Mesodermal cell (in vitro differentiated cells): ENCODE measurements around the gene DLG2.
"Not testable (repeated sequence)": the region's sequence is repeated elsewhere in the genome, so short reads cannot be mapped to it uniquely, and the experiment has no call there.

Experiments
- H3K27ac ChIP-seq: 2 replicates; pipeline ENCODE4 v1.7.0; 2013; ENCODE audit warnings: mild to moderate bottlenecking, low read depth, low read length, moderate library complexity; ENCODE audit not compliant: severe bottlenecking
- H3K36me3 ChIP-seq: 2 replicates; pipeline ENCODE4 v1.7.1; 2013; ENCODE audit warnings: mild to moderate bottlenecking, low read length, moderate library complexity; ENCODE audit not compliant: control insufficient read depth, insufficient read depth
- H3K4me1 ChIP-seq: one replicate; pipeline ENCODE4 v1.7.1; 2013; ENCODE audit warnings: mild to moderate bottlenecking, low read length; ENCODE audit not compliant: insufficient read depth, control insufficient read depth, poor library complexity, severe bottlenecking
- H3K4me3 ChIP-seq: 2 replicates; pipeline ENCODE4 v1.7.0; 2013; ENCODE audit warnings: low read length, control low read depth, mild to moderate bottlenecking; ENCODE audit not compliant: insufficient read depth, poor library complexity, severe bottlenecking; ENCODE audit errors: extremely low read depth
- H3K9me3 ChIP-seq: 2 replicates; pipeline ENCODE4 v1.7.1; 2013; ENCODE audit warnings: mild to moderate bottlenecking, low read length, moderate library complexity; ENCODE audit not compliant: control insufficient read depth
- WGBS, 2 experiments: methylation state at CpG; one replicate each; pipeline ENCODE4 v1.1.5; 2013; ENCODE audit warnings: missing lambda C conversion rate in 2 of 2; ENCODE audit not compliant: insufficient coverage in 2 of 2; 5-methylcytosine and 5-hydroxymethylcytosine counted together

DLG2 gene

DNA sequence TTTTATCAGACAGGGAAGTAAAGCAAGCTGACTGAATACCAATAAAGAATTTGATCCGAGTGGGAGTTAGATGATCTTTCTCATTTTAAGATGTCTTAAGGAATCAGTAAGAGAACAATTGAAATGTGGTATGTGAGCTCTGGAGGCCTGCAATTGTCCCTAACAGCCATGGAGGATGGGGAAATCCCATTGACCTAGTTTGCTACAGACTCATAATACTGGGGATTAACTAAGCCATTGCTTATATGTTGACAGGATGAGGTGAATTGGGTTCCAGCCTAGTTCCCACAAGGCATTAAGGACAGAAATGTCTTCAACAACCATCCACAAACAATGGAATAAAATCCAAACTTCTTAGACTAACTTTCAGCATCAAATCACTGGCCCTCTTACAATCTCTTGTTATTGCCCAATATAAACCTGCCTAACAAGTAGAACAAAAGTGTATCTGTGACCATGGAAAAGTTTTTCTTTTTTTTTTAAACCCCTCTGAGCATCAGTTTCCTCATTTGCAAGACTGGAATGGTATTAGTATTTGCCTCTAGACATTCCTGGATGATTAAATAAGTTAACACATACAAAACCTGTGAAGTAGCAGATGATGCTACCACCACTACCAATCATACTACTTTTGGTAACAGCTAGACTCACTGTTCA lies 773.2 kb downstream of the DLG2 start:
- Histone ChIP-seq H3K27ac (no peak overlapping the region), H3K9me3 (no peaks in the 10 kb centered on the region), H3K36me3 (no peaks in the 10 kb centered on the region), H3K4me1 (peaks cover 11% of the 10 kb centered on the region), H3K4me3 (no peak overlapping the region)
- WGBS, 2 experiments, result 83% methylated on average over 1 of the region's 1 CpG

DNA sequence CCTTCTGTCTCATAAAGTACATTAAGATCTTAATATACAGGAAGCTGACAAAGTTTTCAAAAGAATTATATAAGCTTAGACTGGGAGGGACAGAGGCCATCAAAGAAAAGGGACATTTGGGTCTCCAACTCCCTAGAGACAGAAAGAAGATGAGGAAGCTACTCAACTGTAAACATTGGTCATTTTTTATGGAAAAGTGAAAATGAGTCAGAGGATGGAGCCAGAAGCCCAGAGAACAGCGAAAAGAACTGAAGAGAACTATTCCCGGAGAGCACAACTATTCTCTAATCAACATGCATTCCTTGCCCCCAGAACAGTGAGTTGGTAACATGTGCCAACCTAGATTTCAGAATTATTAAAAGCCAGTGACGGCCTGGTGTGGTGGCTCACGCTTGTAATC lies 779.3 kb downstream of the DLG2 start:
- H3K4me1 ChIP-seq, result no peaks in the 10 kb centered on the region
- WGBS, 2 experiments, result 78% methylated on average over 4 of the region's 4 CpGs; no CpG with 5 or more reads in 1 of the 2 experiments
- H3K4me3 ChIP-seq, result no peak overlapping the region
- H3K36me3 ChIP-seq, result no peaks in the 10 kb centered on the region
- no peak overlapping the region for H3K27ac ChIP-seq
- no peaks in the 10 kb centered on the region for H3K9me3 ChIP-seq

DNA sequence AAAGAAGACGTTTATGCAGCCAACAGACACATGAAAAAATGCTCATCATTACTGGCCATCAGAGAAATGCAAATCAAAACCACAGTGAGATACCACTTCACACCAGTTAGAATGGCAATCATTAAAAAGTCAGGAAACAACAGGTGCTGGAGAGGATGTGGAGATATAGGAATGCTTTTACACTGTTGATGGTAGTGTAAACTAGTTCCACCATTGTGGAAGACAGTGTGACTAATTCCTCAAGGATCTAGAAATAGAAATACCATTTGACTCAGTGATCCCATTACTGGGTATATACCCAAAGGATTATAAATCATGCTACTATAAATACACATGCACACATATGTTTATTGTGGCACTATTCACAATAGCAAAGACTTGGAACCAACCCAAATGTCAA lies 786.9 kb downstream of the DLG2 start:
- H3K27ac ChIP-seq, H3K4me1 ChIP-seq, H3K36me3 ChIP-seq, H3K9me3 ChIP-seq, H3K4me3 ChIP-seq: not testable (repeated sequence)
- no CpG with 5 or more reads among the region's 1 CpG for WGBS, 2 experiments

DNA sequence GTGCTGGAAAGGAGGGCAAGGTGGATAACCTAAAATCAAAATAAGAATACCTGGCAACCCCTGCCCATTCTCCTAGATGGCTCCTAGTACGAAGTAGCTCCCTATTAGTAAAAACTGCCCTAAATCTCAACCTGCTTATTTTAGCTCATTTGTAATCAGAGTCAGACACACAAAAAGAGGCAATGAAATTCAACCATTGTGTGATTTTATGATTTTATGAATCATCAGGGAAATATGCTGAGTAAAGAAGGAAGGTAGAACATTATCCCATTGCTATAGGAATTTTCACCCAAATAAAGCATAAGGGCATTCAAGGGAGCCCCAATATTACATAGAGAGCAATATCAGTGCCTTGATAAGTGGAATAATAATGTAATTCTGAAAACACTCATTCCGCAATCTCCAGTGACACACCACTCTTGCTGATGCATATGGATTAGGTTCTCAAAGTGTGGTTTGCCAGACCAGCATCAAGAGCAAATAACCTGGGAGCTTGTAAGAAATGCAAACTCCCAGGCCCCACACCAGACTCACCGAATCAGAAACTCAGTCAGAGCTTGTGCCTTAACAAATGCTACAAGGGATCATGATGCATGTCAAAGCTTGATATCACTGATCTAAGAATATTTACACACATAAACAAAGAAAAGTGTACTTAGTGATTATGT lies 789.6 kb downstream of the DLG2 start:
- Histone ChIP-seq H3K36me3 (no peaks in the 10 kb centered on the region), H3K9me3 (no peaks in the 10 kb centered on the region), H3K4me3 (no peak overlapping the region), H3K27ac (no peak overlapping the region), H3K4me1 (no peaks in the 10 kb centered on the region)
- 60% methylated on average over 1 of the region's 3 CpGs; no CpG with 5 or more reads in 1 of the 2 experiments for WGBS, 2 experiments

DNA sequence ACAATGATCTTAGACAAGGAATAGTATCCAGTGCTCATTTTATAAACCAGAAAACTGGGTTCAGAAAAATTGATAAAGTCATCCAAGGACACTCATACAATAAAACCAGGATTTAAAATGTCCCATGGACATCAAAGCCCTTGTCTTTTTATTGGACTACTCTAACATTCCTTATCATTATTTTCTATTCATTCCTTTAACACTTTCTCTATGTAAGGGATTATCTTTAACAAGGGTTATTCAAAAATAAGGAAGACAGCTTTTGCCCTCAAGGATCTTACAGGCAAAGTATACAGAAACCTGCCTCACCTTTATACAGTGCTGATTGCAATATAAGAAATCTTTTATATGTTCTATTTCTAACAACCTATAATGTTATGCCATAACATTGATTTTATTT lies 790.8 kb downstream of the DLG2 start:
- Histone ChIP-seq H3K27ac (no peak overlapping the region), H3K4me3 (no peak overlapping the region), H3K36me3 (no peaks in the 10 kb centered on the region), H3K4me1 (no peaks in the 10 kb centered on the region), H3K9me3 (no peaks in the 10 kb centered on the region)

DNA sequence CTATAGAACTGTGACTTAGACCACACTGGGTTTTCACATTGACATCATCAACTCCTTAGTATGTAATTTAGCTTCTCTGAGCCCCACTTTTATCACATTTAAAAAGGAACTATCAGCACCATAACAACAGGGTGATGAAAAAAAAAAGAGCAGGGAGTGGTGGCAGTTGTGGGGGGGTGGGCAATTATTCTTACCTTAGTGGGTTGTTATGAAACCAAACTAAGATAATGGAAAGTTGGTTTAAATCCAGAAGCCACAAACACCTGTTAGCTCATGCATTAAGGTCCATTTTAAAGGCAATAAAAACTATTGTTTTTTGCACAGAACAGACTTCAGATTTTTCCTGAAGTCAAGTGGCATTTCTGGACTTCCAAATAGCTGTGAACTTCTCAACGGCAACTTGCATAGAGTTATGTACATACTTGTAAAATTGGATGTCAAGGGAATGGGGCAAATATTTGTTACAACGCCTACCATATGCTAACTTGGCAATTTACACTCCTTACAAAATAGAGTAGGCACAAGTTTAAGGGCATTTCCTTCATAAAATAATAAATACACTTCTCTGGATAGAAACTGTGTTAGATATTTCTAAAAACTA lies 793.6 kb downstream of the DLG2 start:
- Histone ChIP-seq H3K27ac (no peak overlapping the region), H3K4me1 (no peaks in the 10 kb centered on the region), H3K4me3 (no peak overlapping the region), H3K9me3 (no peaks in the 10 kb centered on the region), H3K36me3 (no peaks in the 10 kb centered on the region)
- 100% methylated on average over 1 of the region's 2 CpGs; no CpG with 5 or more reads in 1 of the 2 experiments for WGBS, 2 experiments

DNA sequence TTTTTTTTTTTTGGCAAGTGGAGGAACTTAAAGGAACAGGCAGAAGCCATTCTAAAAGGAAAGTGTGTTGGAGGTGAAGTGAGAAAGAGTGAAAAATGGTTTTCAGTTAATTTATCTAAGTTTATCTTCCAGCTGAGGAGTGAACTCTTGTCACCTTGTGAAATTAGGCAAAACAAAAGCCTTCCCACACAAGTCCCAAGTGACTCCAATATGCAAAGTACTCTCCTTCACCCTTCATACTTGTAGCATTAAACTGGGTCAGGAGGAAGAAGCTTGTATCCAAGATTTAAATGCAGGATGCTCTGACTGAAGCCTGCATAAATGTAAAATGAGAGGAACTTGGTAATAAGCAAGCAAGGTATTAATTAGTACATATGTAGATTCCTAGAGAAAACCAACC lies 796.8 kb downstream of the DLG2 start:
- H3K36me3 ChIP-seq, result no peaks in the 10 kb centered on the region
- no peaks in the 10 kb centered on the region for H3K4me1 ChIP-seq
- H3K9me3 ChIP-seq, result no peaks in the 10 kb centered on the region
- no peak overlapping the region for H3K4me3 ChIP-seq
- no peak overlapping the region for H3K27ac ChIP-seq

DNA sequence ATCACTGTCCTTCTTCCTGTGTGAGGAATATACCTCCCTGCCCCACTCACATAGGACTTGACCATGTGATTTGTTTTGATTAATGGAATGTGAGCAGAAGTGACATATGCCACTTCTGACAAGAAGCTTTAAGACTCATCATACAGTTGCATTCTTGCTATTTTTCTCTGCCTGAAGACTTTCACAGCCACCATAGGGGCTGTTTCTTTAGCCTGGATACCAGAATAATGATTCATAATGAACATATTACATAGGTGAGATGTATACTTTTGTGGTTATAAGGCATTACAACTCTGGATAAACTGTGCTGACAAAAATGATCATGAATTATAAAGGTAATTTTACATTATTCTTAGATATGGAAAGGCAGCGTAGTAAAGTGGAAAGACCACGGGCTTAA lies 798.0 kb downstream of the DLG2 start:
- no peaks in the 10 kb centered on the region for H3K36me3 ChIP-seq
- 83% methylated on average over 1 of the region's 2 CpGs; no CpG with 5 or more reads in 1 of the 2 experiments for WGBS, 2 experiments
- no peaks in the 10 kb centered on the region for H3K4me1 ChIP-seq
- no peak overlapping the region for H3K4me3 ChIP-seq
- H3K27ac ChIP-seq, result no peak overlapping the region
- no peaks in the 10 kb centered on the region for H3K9me3 ChIP-seq

DNA sequence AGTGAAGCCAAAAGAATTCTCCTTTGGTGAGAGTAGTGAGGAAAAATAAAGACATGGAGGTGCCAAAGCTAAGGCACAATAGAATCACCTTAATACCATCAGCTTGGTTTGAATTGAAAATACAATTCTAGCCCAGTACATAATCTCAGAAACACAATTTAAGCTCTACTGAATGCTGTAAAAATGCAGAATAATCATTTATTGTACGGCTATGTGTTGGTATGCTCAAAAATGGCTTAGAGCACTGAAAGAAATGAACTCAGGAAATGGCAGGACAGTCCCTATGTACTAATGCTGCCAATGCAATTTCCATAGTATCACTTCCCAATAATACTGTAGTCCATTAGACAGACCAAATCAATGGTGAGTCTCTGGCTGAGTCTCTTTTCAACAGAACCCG lies 798.5 kb downstream of the DLG2 start:
- Histone ChIP-seq H3K9me3 (no peaks in the 10 kb centered on the region), H3K4me1 (no peaks in the 10 kb centered on the region), H3K36me3 (no peaks in the 10 kb centered on the region), H3K4me3 (no peak overlapping the region), H3K27ac (no peak overlapping the region)
- WGBS, 2 experiments, result no CpG with 5 or more reads among the region's 2 CpGs

DNA sequence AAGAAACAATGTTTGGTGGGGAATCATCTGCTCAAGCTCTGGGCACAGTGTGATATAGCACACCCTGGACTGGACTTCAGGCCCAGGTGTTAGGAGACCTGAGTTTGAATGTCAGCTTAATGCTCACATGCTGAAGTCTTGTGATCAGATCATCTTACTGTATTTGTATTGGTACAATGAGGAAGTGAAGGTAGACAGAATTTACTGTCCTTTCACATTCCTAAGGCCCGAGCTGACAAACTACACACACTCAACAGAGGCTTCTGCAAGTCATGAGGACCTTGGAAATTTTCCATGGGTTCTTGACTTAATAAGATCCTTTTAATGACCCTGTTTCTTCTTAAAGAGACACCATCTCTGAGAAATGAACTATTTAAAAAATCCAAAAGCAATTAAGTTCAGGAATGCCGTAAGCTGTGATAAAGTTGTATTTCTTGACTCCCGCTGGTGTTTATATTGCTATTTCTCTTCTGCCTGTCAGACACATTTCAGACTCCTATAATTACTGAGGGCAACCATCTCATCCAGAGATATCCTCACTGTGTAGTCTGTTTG lies 802.0 kb downstream of the DLG2 start:
- Histone ChIP-seq H3K9me3 (no peaks in the 10 kb centered on the region), H3K36me3 (no peaks in the 10 kb centered on the region), H3K27ac (no peak overlapping the region), H3K4me1 (no peaks in the 10 kb centered on the region), H3K4me3 (no peak overlapping the region)
- WGBS, 2 experiments, result 83% methylated on average over 2 of the region's 3 CpGs; no CpG with 5 or more reads in 1 of the 2 experiments

DNA sequence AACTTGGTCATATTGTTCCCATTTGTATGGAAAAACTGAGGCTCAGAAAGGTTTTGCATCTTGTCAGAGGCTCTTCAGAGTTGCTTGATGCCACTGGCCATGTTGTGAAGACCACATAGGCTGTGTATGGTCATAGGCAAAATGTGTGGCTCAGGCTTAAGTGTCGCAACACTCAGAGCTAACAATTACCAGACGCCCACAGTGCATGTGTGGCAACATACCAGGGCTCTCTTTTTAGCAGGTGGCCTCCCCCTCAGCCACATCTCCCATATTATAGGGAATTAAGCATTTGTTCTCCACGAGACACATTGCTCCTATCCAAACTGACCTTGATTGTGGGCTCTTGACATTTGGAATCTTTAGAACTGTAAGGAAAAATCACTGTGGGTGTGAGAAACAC lies 802.5 kb downstream of the DLG2 start:
- Histone ChIP-seq H3K9me3 (no peaks in the 10 kb centered on the region), H3K4me3 (no peak overlapping the region), H3K27ac (no peak overlapping the region), H3K4me1 (no peaks in the 10 kb centered on the region), H3K36me3 (no peaks in the 10 kb centered on the region)
- 92% methylated on average over 2 of the region's 3 CpGs; no CpG with 5 or more reads in 1 of the 2 experiments for WGBS, 2 experiments
